ENCODE measurements around the gene AVP.
A peak's percentile ranks its signal among the peaks of the same experiment; 100 is the strongest.

AVP gene

DNA sequence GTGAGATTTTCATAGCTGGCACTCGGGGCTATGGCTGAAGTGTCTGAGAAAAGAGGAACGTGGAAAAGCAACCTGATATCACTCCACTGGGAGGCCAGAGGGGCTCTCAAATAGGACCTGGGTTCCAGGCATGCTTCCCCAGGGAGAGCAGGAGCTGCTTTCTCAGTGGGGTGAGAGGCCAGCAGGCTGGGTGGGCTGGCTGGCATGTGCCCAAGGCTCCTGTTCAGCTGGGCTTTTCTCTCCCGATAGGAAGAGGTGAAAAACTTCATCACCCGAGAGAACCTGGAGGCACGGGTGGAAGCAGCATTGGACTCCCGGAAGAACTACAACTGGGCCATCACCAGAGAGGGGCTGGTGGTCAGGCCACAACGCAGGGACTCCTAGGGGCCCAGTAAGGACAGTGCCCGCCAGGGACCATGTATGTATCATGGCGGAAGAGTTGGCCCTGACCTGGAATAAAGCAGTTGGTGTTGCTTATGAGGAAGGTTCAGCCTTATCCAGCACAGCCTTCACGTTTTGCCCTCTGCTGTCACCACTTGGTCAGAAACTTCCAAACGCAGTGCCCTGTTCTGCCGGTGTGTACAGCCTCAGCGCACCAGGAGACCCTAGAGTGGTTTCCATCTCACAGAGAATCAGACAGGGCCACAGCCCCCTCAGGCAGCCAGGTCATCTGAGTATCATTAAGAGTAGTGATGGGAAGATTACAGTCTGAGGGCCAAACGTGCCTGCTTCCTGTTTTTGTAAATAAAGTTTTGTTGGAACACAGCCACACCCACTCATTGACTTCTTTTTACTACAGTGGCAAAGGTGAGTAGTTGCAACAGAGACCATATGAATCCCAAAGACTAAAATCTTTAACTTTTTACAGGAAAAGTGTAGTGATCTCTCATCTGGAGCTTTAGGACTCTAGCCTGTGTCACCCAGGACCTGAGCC is 36.8 kb downstream of the AVP start:
- DNase-seq (ENCODE audit: low read depth): no peak

DNA sequence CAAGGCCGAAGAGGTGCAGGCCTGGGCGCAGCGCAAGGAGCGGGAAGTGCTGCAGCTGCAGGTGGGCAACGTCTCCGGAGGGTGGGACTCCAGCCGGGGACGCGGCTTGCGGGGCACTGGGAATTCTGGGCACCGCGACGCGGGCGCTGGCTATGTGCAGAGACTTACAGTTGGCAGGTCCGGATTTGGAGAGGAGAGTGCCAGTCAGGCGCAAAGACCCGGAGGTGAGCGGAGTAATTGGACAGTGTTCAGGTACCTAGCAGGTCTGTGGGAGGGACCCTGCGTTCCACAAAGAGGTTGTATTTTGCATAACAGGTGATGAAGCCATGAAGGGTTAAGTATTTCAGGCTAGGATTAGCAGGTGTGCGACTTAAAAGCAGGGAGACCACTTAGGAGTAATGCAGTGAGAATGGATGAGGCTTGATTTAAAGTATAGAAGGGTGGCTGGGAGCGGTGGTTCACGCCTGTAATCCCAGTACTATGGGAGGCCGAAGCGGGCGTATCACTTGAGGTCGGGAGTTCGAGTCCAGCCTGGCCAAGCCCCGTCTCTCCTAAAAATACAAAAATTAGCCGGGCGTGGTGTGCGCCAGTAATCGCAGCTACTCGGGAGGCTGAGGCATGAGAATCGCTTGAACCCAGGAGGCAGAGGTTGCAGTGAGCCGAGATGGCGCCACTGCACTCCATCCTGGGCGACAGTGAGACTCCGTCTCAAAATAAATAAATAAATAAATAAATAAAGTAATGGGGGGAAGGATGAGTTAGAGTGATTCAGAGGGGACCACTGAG is 37.7 kb downstream of the AVP start:
- DNase-seq (ENCODE audit: low read depth): no peak

DNA sequence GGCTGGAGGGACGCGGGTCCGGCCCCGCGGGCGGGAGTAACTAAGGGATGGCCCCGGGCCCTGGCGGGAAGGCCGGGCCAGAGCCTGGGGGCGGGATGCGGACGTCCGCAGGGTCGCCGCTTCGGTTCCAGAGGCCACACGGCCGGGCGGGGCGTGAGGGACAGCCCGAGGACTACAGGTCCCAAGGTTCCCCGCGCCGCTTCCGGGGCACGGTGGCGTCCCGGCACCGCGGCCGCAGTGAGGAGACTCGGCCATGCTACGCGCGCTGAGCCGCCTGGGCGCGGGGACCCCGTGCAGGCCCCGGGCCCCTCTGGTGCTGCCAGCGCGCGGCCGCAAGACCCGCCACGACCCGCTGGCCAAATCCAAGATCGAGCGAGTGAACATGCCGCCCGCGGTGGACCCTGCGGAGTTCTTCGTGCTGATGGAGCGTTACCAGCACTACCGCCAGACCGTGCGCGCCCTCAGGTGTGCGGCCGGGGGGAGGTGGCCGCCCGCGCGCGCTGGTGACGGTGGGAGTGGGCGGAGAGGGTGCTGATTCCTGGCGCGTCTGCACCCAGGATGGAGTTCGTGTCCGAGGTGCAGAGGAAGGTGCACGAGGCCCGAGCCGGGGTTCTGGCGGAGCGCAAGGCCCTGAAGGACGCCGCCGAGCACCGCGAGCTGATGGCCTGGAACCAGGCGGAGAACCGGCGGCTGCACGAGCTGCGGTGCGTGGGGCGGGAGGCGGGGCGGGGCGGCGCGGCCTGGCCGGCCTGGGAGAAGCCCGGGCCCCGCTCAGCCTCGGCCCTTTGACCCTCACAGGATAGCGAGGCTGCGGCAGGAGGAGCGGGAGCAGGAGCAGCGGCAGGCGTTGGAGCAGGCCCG is 38.5 kb downstream of the AVP start, which contains the start of gene MRPS26:
Gene MRPS26 (plus strand): TSS at position 237 of the 861 bp plus-strand sequence. CDS start 17 bp downstream, at position 254.
- DNase-seq (ENCODE audit: low read depth): peak; percentile 90

DNA sequence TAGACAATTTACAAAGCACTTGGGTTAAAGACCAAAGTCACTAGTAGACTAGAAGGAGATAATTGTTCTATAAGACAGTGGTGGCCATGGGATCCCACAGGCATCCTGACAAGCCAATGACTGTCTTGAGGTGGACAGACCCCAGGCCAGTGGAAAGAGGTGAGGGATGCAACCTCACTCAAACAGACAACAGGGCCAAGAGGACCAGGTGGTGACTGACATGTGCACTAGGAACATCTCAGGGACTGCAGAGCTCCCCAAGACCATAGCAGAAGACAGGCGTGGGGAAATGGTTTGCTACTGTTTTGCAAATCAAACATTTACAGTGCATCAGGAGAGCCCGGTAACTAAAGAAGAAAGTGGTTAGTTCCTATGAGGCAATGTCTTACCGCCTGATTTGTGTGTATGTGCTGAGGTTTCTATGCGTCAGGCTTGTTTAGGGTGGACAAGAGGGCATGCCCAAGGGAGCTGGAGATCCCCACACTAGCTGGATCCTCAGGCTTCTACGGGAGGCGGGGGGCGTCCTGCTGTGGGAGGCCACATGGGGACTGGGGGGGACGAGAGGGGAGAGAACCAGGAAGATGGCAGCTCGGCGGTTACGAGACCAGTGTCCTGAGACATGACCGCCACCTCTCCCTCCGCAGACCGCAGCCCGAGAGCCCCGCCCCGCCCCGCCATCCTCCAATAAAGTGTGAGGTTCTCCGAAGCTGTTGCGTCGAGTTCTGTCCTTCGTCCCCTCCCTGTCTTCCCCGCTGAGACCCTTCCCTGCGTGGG is 39.3 kb downstream of the AVP start:
- DNase-seq (ENCODE audit: low read depth): peak; percentile 78

DNA sequence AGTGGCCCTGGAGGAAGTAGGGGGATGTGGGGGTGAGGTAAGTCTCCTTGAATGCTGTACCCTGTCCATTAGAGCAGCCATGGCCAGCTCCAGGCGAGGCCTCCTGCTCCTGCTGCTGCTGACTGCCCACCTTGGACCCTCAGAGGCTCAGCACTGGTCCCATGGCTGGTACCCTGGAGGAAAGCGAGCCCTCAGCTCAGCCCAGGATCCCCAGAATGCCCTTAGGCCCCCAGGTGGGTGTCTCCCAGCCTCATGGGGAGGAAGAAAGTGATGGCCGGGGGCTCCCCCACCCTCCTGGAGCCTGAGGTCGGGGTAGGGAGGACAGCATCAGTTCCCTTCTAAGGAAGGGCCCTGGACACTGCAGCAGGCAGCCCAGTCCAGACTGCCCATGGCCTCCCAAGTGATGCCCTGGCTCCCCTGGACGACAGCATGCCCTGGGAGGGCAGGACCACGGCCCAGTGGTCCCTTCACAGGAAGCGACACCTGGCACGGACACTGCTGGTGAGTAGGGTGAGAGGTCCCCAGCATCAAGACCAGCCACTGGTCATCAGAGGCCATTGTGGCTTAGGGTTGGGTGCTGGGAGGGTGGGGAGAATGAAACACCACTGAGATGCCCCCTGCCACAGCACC is 40.1 kb downstream of the AVP start:
- DNase-seq (ENCODE audit: low read depth): no peak

DNA sequence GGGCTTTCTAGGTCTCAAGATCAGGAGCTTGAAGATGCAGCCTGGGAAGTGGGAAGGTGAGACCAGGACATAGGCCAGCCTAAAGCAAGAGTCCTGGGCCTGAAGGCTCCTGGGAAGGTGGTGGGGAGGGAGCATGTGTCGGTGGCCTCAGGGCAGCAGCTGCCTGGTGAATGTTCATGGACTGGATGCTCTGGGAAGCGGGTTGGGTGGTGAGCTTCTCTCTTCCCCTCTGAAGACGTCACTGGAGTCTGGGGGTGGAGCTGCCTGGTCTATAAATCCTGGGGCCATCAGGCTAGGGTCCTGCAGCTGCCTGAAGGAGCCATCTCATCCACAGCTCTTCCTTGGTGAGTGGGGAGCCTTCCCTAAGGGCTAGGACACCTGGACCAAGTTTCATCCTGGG is 41.2 kb downstream of the AVP start, which contains the start of gene GNRH2:
Gene GNRH2 (plus strand): TSS at position 301 of the 400 bp plus-strand sequence. CDS start 793 bp downstream, outside the sequence.
- no peak for DNase-seq (ENCODE audit: low read depth)

DNA sequence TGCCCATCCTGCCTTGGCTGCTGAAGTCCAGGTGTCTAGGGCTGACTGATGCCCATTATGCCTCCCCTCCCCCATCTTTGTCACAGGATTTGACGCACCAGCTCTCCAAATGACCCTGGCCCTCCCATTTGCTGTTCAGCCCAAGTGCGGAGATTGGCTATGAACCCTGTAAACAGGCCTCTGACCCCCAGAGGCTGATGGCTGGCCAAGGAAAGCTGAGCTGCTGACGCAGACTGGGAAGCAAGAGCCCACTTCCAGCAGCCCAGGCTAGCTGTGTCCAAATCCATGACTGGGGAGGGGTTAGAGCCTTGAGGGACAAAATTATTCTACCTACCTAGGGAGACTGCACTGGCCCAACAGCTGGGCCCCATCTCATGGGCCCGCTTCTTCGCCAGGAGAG is 41.9 kb downstream of the AVP start:
- DNase-seq (ENCODE audit: low read depth): no peak

DNA sequence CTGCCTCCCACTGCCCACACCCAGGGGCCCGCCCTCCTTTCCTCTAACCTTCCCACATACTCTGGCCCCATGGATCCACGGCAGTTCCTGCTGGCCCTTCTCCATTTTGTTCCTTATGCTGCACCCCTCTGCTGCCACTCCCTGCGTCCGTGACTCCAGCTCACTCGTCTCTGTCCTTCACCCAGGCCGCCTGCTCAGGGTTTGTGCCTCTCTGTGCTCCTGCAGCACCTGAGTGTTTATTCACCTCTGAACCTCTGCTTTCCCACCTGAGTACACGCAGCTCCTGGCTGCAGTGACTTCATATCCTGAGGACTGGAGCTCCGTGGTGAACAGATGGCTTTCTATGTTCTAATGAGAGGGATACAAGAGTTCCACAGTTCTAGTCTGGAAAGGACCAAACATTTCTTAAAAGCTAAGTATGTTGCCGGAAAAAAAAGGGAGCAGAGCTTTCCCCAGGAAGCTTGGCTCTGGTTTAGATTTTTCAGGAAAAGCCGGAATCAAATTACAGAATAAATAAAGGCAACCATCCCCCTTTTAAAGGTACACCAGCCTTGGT is 42.6 kb downstream of the AVP start:
- DNase-seq (ENCODE audit: low read depth): no peak

DNA sequence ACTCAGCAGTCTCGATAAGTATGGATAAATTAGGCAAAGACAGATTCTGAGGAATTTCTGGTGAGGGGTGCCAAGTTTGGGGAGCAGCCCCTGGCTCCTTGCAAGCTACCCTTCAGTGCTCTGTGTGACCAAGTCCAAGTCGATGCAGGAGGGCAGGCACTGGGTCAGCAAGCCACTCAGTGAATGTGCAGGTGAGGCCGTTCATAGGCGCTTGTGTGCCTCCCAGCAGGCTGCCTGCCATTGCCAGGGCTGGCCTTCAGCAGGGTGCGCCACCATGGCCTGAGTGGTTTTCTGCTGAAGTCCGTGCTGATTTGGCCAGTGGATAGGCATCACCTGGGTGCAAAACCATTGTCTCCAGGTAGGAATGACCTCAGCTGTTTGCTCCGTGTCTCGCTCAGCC is 44.4 kb downstream of the AVP start:
- DNase-seq (ENCODE audit: low read depth): no peak

DNA sequence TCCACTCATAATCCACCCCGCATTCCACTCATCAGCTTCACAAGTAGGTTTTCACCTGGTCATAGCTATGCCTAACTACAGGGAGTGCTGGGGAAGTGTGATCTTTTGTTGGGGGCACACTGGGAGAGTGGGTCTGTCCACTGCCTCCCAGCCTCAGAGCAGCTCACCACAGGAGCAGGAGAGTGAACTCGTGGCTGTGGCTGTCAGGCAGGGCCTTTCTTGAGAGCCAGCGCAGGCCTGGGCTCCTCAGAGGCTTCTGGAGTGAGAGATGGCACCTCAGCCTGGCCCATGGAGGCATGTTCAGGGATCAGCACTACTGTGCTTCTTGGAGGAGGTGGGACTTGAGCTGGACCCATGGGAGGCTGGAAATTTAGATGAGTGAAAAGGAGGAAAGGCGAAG is 45.1 kb downstream of the AVP start:
- no peak for DNase-seq (ENCODE audit: low read depth)

DNA sequence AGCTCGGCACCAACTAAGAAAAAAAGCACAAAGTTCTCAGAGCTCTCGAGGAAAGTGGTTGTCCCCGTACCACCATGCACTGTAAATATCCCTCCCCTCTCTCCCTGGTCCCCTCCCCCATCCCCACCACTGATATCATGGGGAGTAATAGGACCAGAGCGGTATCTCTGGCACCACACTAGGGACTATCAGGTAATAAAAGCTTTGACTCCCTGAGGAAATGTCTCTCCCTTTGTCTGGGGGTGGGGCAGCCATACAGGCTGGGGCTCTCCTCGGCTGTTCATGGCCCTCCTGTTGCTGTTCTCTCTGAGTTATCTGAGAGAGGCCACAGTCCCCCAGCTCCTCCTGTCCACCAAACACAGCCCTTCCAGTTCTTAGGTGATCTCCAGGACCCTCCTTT is 46.1 kb downstream of the AVP start:
- no peak for DNase-seq (ENCODE audit: low read depth)

DNA sequence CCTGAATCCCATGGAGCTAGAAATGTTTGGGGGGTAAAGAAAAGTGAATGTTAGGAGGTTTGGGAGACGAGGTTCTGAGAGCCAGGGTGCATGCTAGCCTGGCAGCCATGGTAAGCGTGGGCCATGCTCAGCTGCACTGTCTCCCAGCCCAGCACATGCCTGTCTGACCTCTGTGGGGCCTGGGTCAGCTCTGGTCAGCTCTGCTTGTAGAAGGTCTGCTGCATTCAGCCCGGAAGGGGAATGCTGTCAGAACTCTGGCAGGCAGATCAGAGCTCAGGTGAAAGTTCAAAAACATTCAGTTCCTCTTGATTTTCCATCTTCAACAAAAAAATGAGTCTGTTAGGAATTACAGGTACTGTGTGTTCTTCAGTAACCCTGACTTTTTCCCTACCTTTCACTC is 46.9 kb downstream of the AVP start:
- DNase-seq (ENCODE audit: low read depth): no peak

DNA sequence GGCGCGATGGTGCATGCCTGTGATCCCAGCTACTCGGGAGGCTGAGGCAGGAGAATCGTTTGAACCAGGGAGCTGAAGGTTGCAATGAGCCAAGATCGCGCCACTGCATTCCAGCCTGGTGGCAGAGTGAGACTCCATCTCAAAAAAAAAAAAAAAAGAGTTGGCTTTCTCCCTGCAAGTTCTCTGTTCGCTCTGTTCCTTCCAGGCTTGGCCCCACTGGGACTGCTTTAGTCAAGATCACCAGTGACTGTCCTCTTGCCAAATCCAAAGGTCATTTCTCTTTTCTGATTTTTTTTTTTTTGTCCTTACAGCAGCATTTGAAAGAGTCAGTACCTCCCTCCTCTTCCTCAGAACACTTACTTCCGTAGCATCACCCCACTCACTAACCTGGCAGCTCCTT is 51.9 kb downstream of the AVP start:
- DNase-seq (ENCODE audit: low read depth): no peak
